GM12878 (cell line): Measurements from ENCODE around the gene LMBRD1. TPM values are rescaled to one million over a fixed set of nuclear protein-coding genes. Genes with fewer than 3 reads are reported as not detected.

Experiments
- ATAC-seq: fragments of 200-7000 bp; cut with Tn5 transposase; 3 replicates; pipeline ENCODE4 v1.9.1; 2020; ENCODE audit warnings: mild to moderate bottlenecking, moderate library complexity
- BruUV-seq: library from RNA; stranded (reverse); fragments of 400-500 nt; replicated peaks from 2 replicates; lab custom pipeline; 2021; lab: Mats Ljungman, UMichigan
- CTCF ChIA-PET: fragments of 300-600 bp; sonication (Branson Sonifier 250); formaldehyde crosslinking; extraction: SDS; loops from one replicate; lab custom pipeline; 2021; ENCODE audit warnings: inconsistent platforms; lab: Yijun Ruan, JAX
- POLR2A ChIA-PET: fragments of 350-600 bp; formaldehyde crosslinking; extraction: SDS; loops from one replicate; lab custom pipeline; 2021; ENCODE audit warnings: inconsistent platforms; lab: Charles Lee
- RAD21 ChIA-PET: fragments of 300-600 bp; sonication (Branson Sonifier 250); formaldehyde crosslinking; loops from one replicate; lab custom pipeline; 2023; ENCODE audit warnings: antibody characterized with exemption; ENCODE audit not compliant: unreplicated experiment; lab: Charles Lee
- SMC1A ChIA-PET: fragments of 300-600 bp; sonication (Branson Sonifier 250); formaldehyde crosslinking; loops from one replicate; lab custom pipeline; 2023; ENCODE audit not compliant: unreplicated experiment, uncharacterized antibody; lab: Charles Lee
- DNase-seq: peaks from one replicate; pipeline ENCODE4 v3.0.0-alpha.2; 2011; ENCODE audit warnings: low read depth, low spot score
- FAIRE-seq: peaks from 3 replicates; lab custom pipeline; 2011; peaks lifted over from hg19 to GRCh38; lab: Jason Lieb, UNC
- H2AFZ ChIP-seq: 2 replicates; pipeline ENCODE4 v1.6.0; 2011; ENCODE audit warnings: low read depth, low read length, control low read depth; ENCODE audit not compliant: control insufficient read depth
- H3K27ac ChIP-seq: 2 replicates; pipeline ENCODE4 v1.5.1; 2011; ENCODE audit warnings: control low read depth; ENCODE audit not compliant: control insufficient read depth, insufficient read depth
- H3K27me3 ChIP-seq, 2 experiments: replicated peaks in 1 of 2; 2 replicates each; pipeline versions ENCODE4 v1.6.0 to v1.6.1; 2011; ENCODE audit warnings: low read length in 1 of 2; ENCODE audit not compliant: control insufficient read depth in 2 of 2, insufficient read depth in 2 of 2
- H3K36me3 ChIP-seq, 2 experiments: 2 replicates each; pipeline ENCODE4 v1.5.1; 2011; ENCODE audit warnings: low read length in 1 of 2; ENCODE audit not compliant: control insufficient read depth in 2 of 2, insufficient read depth in 2 of 2
- H3K4me1 ChIP-seq: 2 replicates; pipeline ENCODE4 v1.6.1; 2011; ENCODE audit warnings: mild to moderate bottlenecking, low read length, moderate library complexity, mixed read lengths; ENCODE audit not compliant: control insufficient read depth, insufficient read depth
- H3K4me2 ChIP-seq: 2 replicates; pipeline ENCODE4 v1.6.0; 2011; ENCODE audit warnings: control low read depth; ENCODE audit not compliant: control insufficient read depth, insufficient read depth
- H3K4me3 ChIP-seq: fragments of 200-600 bp; sonication (generic); 2 replicates; pipeline ENCODE4 v1.5.1; 2016
- H3K79me2 ChIP-seq: 2 replicates; pipeline ENCODE4 v1.6.0; 2011; ENCODE audit warnings: low read length; ENCODE audit not compliant: control insufficient read depth, insufficient read depth
- H3K9ac ChIP-seq: 2 replicates; pipeline ENCODE4 v1.8.0; 2011; ENCODE audit warnings: low read length, control low read depth, mixed read lengths; ENCODE audit not compliant: control insufficient read depth, insufficient read depth
- H3K9me3 ChIP-seq: replicated peaks from 3 replicates; pipeline ENCODE4 v1.5.1; 2011; ENCODE audit warnings: mild to moderate bottlenecking, low read length; ENCODE audit not compliant: control insufficient read depth, insufficient read depth
- H4K20me1 ChIP-seq: 2 replicates; pipeline ENCODE4 v1.6.0; 2011; ENCODE audit not compliant: control insufficient read depth, insufficient read depth
- ASH2L ChIP-seq: fragments of 300-600, 200-600 bp; sonication (generic); IDR thresholded peaks from 2 replicates; pipeline ENCODE4 v1.6.1; 2017; ENCODE audit warnings: low read depth, mild to moderate bottlenecking, borderline replicate concordance
- BCLAF1 ChIP-seq: fragments of 450-650 bp; IDR thresholded peaks from 2 replicates; pipeline ENCODE4 v1.6.1; 2017; ENCODE audit warnings: antibody characterized with exemption, mild to moderate bottlenecking, moderate library complexity
- BHLHE40 ChIP-seq, 2 experiments: fragments of 450-650 bp in 1 of 2; IDR thresholded peaks; 2 replicates each; pipeline ENCODE4 v1.6.1; 2011 to 2017; ENCODE audit warnings: low read depth in 2 of 2, borderline replicate concordance in 1 of 2, improper control_type of control experiment in 1 of 2, low read length in 1 of 2, mild to moderate bottlenecking in 1 of 2
- PKNOX1 ChIP-seq: fragments of 450-650 bp; IDR thresholded peaks from 2 replicates; pipeline ENCODE4 v1.6.1; 2016; ENCODE audit warnings: mild to moderate bottlenecking
- ZNF217 ChIP-seq: fragments of 450-650 bp; IDR thresholded peaks from 2 replicates; pipeline ENCODE4 v1.6.1; 2017; ENCODE audit warnings: antibody characterized with exemption, mild to moderate bottlenecking
- WGBS: methylation state at CpG from one replicate; pipeline ENCODE4 v1.1.6; 2016; ENCODE audit warnings: low lambda C conversion rate; ENCODE audit not compliant: insufficient replicate concordance, insufficient coverage; ENCODE audit errors: missing lambda C conversion rate; 5-methylcytosine and 5-hydroxymethylcytosine counted together
- in situ Hi-C: fragments of 300-500 bp; cut with MboI; formaldehyde crosslinking; loops from 9 replicates; pipeline ENCODE4 v1.14.3; 2018; ENCODE audit warnings: mixed read lengths
- intact Hi-C: fragments of 100-400 bp; cut with micrococcal nuclease; formaldehyde crosslinking; loops from one replicate; pipeline ENCODE4 v1.14.2; 2022; ENCODE audit not compliant: unreplicated experiment
- polyA plus RNA-seq, 11 experiments: library from polyadenylated mRNA; depleted of rRNA in 4 of 11; unstranded in 6 of 11; stranded (reverse) in 5 of 11; fragments of >200 nt; fragmentation: Nextera tagmentation in 4 of 11; fragmentation: Illumina TruSeq in 1 of 11; extraction: Ambion mirVana in 4 of 11; extraction: Trizol in 1 of 11; gene quantifications; 1 replicate in 1 of 11; 2 replicates in 10 of 11; pipeline versions ENCODE4 v1.2.1 to v1.2.3, GENCODE V29; 2011 to 2016; ENCODE audit warnings: inconsistent platforms in 2 of 11, missing spikeins in 2 of 11, low read depth in 1 of 11
- total RNA-seq, 4 experiments: library from RNA; depleted of rRNA in 3 of 4; stranded (reverse); fragments of >200 nt in 3 of 4; fragmentation: Illumina TruSeq in 1 of 4; extraction: Trizol in 1 of 4; gene quantifications; 2 replicates each; pipeline versions ENCODE4 v1.2.1 to v1.2.3, GENCODE V29; 2013 to 2021
- TF ChIP-seq, protein P1 (sequence below): IDR thresholded peaks from 2 replicates; pipeline ENCODE4 v1.6.1; 2012; ENCODE audit warnings: low read depth, low read length, improper control_type of control experiment
- TF ChIP-seq, protein P2 (sequence below): fragments of 450-650 bp; IDR thresholded peaks from 2 replicates; pipeline ENCODE4 v1.6.1; 2017; ENCODE audit warnings: low read depth, mild to moderate bottlenecking, moderate library complexity
- TF ChIP-seq, protein P3 (sequence below): fragments of 450-650 bp; IDR thresholded peaks from 2 replicates; pipeline ENCODE4 v1.6.1; 2018; ENCODE audit warnings: borderline replicate concordance, mild to moderate bottlenecking; ENCODE audit not compliant: partially characterized antibody

LMBRD1 gene
- total and polyA plus RNA-seq, 10 of the 15 experiments (the other 5 are each of a cell fraction or from before 2014, with no cell fraction given) = 20.0 to 82.1 (median 27.2) TPM

DNA sequence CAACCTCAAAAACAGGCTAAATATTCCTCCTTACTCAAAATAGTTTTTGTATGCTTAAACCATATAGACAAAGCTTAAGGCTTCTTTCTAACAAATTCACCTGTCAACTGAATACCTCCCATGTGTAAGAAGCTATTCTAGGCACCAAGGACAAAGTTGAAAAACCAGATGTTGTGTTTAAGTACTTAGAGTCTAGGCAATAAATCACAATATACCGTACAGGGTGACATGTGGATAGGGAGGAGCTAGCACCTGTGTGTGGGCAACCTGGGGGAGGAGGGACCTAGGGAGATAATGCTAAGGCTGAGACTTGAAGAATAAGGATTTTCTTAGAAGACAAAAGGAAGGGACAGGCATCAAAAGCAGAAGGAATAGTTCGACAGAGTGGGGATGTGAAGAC, 123.5 kb downstream of the LMBRD1 start (continued):
- TF ChIP-seq ASH2L (no peak), ZNF217 (no peak)

- in situ Hi-C loops (no loop called here), intact Hi-C loops (no loop called here)
- DNase-seq (no peak), FAIRE-seq (no peak), ATAC-seq (no peak)
- H3K27me3 ChIP-seq = no peaks in the 10 kb centered on the region
- 50% methylated on average over 4 of the region's 4 CpGs for WGBS
- ChIA-PET RAD21 (no interaction called here), CTCF (no interaction called here), POLR2A (no interaction called here), SMC1A (interaction anchor here (0.9 kb wide), 1 partner anchor 14 kb away, joined by 3 read pairs; no protein-coding TSS in a partner anchor)
- no peaks in the 10 kb centered on the region for H3K4me1 ChIP-seq
- H3K36me3 ChIP-seq = peaks cover 0 to 13% of the 10 kb centered on the region in 2 experiments; a peak in 2 of 4 replicates
- BruUV-seq = no TSS peak
- no peak overlapping the region for H3K27ac ChIP-seq
- H4K20me1 ChIP-seq = no peaks in the 10 kb centered on the region
- no peaks in the 10 kb centered on the region for H3K9me3 ChIP-seq
- H2AFZ ChIP-seq = no peak overlapping the region
- no peaks in the 10 kb centered on the region for H3K79me2 ChIP-seq
- H3K4me2 ChIP-seq = no peak overlapping the region
- no peak overlapping the region for H3K9ac ChIP-seq
- no peak overlapping the region for H3K4me3 ChIP-seq
- TF ChIP-seq, protein P1, sequence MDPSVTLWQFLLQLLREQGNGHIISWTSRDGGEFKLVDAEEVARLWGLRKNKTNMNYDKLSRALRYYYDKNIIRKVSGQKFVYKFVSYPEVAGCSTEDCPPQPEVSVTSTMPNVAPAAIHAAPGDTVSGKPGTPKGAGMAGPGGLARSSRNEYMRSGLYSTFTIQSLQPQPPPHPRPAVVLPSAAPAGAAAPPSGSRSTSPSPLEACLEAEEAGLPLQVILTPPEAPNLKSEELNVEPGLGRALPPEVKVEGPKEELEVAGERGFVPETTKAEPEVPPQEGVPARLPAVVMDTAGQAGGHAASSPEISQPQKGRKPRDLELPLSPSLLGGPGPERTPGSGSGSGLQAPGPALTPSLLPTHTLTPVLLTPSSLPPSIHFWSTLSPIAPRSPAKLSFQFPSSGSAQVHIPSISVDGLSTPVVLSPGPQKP = no peak
- TF ChIP-seq BCLAF1 = no peak
- TF ChIP-seq, protein P2, sequence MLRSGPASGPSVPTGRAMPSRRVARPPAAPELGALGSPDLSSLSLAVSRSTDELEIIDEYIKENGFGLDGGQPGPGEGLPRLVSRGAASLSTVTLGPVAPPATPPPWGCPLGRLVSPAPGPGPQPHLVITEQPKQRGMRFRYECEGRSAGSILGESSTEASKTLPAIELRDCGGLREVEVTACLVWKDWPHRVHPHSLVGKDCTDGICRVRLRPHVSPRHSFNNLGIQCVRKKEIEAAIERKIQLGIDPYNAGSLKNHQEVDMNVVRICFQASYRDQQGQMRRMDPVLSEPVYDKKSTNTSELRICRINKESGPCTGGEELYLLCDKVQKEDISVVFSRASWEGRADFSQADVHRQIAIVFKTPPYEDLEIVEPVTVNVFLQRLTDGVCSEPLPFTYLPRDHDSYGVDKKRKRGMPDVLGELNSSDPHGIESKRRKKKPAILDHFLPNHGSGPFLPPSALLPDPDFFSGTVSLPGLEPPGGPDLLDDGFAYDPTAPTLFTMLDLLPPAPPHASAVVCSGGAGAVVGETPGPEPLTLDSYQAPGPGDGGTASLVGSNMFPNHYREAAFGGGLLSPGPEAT = no peak
- TF ChIP-seq, protein P3, sequence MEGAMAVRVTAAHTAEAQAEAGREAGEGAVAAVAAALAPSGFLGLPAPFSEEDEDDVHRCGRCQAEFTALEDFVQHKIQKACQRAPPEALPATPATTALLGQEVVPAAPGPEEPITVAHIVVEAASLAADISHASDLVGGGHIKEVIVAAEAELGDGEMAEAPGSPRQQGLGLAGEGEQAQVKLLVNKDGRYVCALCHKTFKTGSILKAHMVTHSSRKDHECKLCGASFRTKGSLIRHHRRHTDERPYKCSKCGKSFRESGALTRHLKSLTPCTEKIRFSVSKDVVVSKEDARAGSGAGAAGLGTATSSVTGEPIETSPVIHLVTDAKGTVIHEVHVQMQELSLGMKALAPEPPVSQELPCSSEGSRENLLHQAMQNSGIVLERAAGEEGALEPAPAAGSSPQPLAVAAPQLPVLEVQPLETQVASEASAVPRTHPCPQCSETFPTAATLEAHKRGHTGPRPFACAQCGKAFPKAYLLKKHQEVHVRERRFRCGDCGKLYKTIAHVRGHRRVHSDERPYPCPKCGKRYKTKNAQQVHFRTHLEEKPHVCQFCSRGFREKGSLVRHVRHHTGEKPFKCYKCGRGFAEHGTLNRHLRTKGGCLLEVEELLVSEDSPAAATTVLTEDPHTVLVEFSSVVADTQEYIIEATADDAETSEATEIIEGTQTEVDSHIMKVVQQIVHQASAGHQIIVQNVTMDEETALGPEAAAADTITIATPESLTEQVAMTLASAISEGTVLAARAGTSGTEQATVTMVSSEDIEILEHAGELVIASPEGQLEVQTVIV = no peak
- no peak for TF ChIP-seq ZNF217
- TF ChIP-seq BHLHE40 (IDR thresholded peaks at IDR 0.05; ENCODE audit: borderline replicate concordance in 1 of 2, low read depth in 2 of 2, low read length in 1 of 2) = no peak
- TF ChIP-seq PKNOX1 = no peak
These were observed 127.9 kb downstream of the LMBRD1 start for GRCh38 chr6:69668916-69669315.
